ENCODE results near the gene CALR. TPM values are rescaled to one million over a fixed set of nuclear protein-coding genes. Genes with fewer than 3 reads are reported as not detected.
A peak's percentile ranks its signal among the peaks of the same experiment; 100 is the strongest.
"Not testable (repeated sequence)": the region's sequence is repeated elsewhere in the genome, so short reads cannot be mapped to it uniquely, and the experiment has no call there.

The CALR gene
- total RNA-seq, 3 donors from 2014 or later = 1,489 to 1,621 (median 1,575) TPM

- no peaks in the 10 kb centered on the region for H3K36me3 Mint-ChIP-seq (ENCODE audit: insufficient read depth)
- H3K4me1 Mint-ChIP-seq (ENCODE audit: low read depth) = peaks cover 10% of the 10 kb centered on the region
- ATAC-seq = no peak
- H3K9me3 Mint-ChIP-seq = no peaks in the 10 kb centered on the region
- H3K27me3 Mint-ChIP-seq (ENCODE audit: low read depth) = peaks cover 14% of the 10 kb centered on the region
- no peak for DNase-seq
- no peak overlapping the region for H3K4me3 Mint-ChIP-seq
Measured at GRCh38 chr19:12974301-12975220, 36.2 kb downstream of the CALR start.

- ATAC-seq (no peak), DNase-seq (no peak)
- Mint-ChIP-seq H3K36me3 (ENCODE audit: insufficient read depth) (no peaks in the 10 kb centered on the region), H3K9me3 (no peaks in the 10 kb centered on the region), H3K4me1 (ENCODE audit: low read depth) (peaks cover 5% of the 10 kb centered on the region), H3K4me3 (no peak overlapping the region), H3K27me3 (ENCODE audit: low read depth) (peaks cover 14% of the 10 kb centered on the region)
Measured at GRCh38 chr19:12975221-12975741, 36.9 kb downstream of the CALR start.

GRCh38 chr19:12976109-12976508 is 37.7 kb downstream of the CALR start:
- not testable (repeated sequence) for H3K4me3 Mint-ChIP-seq; H3K4me1 Mint-ChIP-seq (ENCODE audit: low read depth); H3K36me3 Mint-ChIP-seq (ENCODE audit: insufficient read depth); H3K9me3 Mint-ChIP-seq; ATAC-seq; DNase-seq
- H3K27me3 Mint-ChIP-seq (ENCODE audit: low read depth) = peaks cover 16% of the 10 kb centered on the region

DNA sequence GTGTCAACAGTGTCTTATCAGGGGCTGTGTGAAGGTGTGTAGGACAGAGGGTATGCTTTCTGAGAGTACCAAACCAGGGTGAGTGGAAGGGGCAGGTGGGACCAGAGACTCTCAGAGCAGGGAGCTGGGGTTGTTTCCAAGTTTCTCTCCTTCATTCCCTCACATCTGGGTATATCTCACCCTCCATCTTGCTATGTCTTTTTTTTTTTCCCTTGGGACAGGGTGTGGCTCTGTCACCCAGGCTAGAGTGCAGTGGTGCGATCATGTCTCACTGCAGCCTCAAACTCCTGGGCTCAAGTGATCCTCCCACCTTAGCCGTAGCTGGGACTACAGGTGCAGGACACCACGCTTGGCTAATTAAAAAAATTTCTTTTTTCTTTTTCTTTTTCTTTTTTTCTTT is 41.6 kb downstream of the CALR start:
- Mint-ChIP-seq H3K9me3 (no peaks in the 10 kb centered on the region), H3K36me3 (ENCODE audit: insufficient read depth) (no peaks in the 10 kb centered on the region), H3K4me3 (no peak overlapping the region), H3K27me3 (ENCODE audit: low read depth) (peaks cover 15% of the 10 kb centered on the region), H3K4me1 (ENCODE audit: low read depth) (peaks cover 3% of the 10 kb centered on the region)
- DNase-seq = no peak
- no peak for ATAC-seq

DNA sequence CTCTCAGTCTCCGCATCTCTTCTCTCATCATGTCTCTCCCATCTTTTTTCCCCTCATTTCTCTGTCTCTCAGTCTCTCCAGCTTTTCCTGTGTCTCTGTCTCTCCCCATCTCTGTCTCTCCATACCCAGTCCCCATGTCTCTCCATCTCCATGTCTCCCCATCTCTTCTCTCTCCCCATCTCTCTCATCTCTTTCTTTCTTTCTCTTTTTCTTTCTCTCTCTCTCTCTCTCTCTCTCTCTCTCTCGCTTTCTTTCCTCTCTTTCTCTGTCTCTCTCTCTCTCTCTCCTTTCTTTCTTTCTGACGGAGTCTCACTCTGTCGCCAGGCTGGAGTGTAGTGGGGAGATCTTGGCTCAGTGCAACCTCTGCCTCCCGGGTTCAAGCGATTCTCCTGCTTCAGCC is 44.2 kb downstream of the CALR start:
- H3K4me1 Mint-ChIP-seq (ENCODE audit: low read depth) = peaks cover 6% of the 10 kb centered on the region
- no peaks in the 10 kb centered on the region for H3K36me3 Mint-ChIP-seq (ENCODE audit: insufficient read depth)
- DNase-seq = no peak
- H3K27me3 Mint-ChIP-seq (ENCODE audit: low read depth) = peaks cover 12% of the 10 kb centered on the region
- no peak for ATAC-seq
- H3K9me3 Mint-ChIP-seq = no peaks in the 10 kb centered on the region
- H3K4me3 Mint-ChIP-seq = no peak overlapping the region

GRCh38 chr19:12983091-12983490 is 44.7 kb downstream of the CALR start:
- no peaks in the 10 kb centered on the region for H3K9me3 Mint-ChIP-seq
- DNase-seq = no peak
- peaks cover 5% of the 10 kb centered on the region for H3K4me1 Mint-ChIP-seq (ENCODE audit: low read depth)
- ATAC-seq = no peak
- H3K27me3 Mint-ChIP-seq (ENCODE audit: low read depth) = peaks cover 8% of the 10 kb centered on the region
- no peak overlapping the region for H3K4me3 Mint-ChIP-seq
- no peaks in the 10 kb centered on the region for H3K36me3 Mint-ChIP-seq (ENCODE audit: insufficient read depth)

DNA sequence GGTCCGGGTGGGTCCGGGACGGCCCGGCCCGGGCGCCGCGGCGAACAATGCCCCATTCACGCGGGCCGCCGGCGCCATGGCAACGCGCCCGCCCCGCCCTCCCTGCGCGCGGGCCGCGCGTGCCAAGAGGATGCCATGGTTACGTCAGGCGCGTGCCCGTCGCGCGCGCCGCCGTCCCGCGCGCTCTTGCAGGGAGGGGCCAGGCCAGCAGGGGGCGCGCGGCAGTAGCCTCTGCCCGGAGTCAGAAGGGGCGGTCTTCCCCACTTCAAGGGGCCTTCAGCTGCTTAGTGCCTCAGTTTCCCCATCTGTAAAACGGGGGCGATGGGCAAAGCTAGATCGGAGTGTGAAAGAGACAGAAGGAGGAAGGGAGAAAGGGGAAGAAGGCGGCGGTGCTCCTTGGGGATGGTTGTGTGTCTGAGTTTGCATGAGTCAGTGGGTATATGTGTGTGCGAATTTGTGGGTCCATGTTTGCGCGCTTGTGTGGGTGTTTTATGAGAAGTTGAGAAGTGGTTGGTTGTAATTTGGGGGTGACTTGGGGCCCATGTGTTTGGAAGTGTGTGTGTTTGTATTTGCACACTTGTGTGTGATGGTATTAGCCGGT is 45.2 kb downstream of the CALR start:
- ATAC-seq (peak; percentile 81 to 86), DNase-seq (peak; percentile 76)
- Mint-ChIP-seq H3K27me3 (ENCODE audit: low read depth) (peaks cover 5% of the 10 kb centered on the region), H3K9me3 (no peaks in the 10 kb centered on the region), H3K4me1 (ENCODE audit: low read depth) (peaks cover 5% of the 10 kb centered on the region), H3K36me3 (ENCODE audit: insufficient read depth) (no peaks in the 10 kb centered on the region), H3K4me3 (no peak overlapping the region)

GRCh38 chr19:12984143-12984627 is 45.8 kb downstream of the CALR start:
- peaks cover 2% of the 10 kb centered on the region for H3K27me3 Mint-ChIP-seq (ENCODE audit: low read depth)
- peaks cover 5% of the 10 kb centered on the region for H3K4me1 Mint-ChIP-seq (ENCODE audit: low read depth)
- ATAC-seq = no peak
- H3K4me3 Mint-ChIP-seq = no peak overlapping the region
- no peak for DNase-seq
- H3K36me3 Mint-ChIP-seq (ENCODE audit: insufficient read depth) = no peaks in the 10 kb centered on the region
- H3K9me3 Mint-ChIP-seq = no peaks in the 10 kb centered on the region

- H3K4me3 Mint-ChIP-seq = no peak overlapping the region
- ATAC-seq = peak in 1 of 2 donors; percentile 19
- H3K9me3 Mint-ChIP-seq = no peaks in the 10 kb centered on the region
- DNase-seq = no peak
- peaks cover 5% of the 10 kb centered on the region for H3K4me1 Mint-ChIP-seq (ENCODE audit: low read depth)
- peaks cover 2% of the 10 kb centered on the region for H3K27me3 Mint-ChIP-seq (ENCODE audit: low read depth)
- H3K36me3 Mint-ChIP-seq (ENCODE audit: insufficient read depth) = no peaks in the 10 kb centered on the region
Measured at GRCh38 chr19:12984683-12985048, 46.3 kb downstream of the CALR start.

GRCh38 chr19:12985049-12985776 is 46.8 kb downstream of the CALR start:
- Mint-ChIP-seq H3K27me3 (ENCODE audit: low read depth) (peaks cover 2% of the 10 kb centered on the region), H3K4me1 (ENCODE audit: low read depth) (peaks cover 5% of the 10 kb centered on the region), H3K4me3 (no peak overlapping the region), H3K9me3 (no peaks in the 10 kb centered on the region), H3K36me3 (ENCODE audit: insufficient read depth) (no peaks in the 10 kb centered on the region)
- ATAC-seq (peak in 1 of 2 donors; percentile 45), DNase-seq (no peak)

- ATAC-seq = no peak
- Mint-ChIP-seq H3K27me3 (ENCODE audit: low read depth) (no peaks in the 10 kb centered on the region), H3K4me3 (no peak overlapping the region), H3K9me3 (no peaks in the 10 kb centered on the region), H3K4me1 (ENCODE audit: low read depth) (peaks cover 5% of the 10 kb centered on the region), H3K36me3 (ENCODE audit: insufficient read depth) (no peaks in the 10 kb centered on the region)
- DNase-seq = no peak
Measured at GRCh38 chr19:12986726-12987125, 48.3 kb downstream of the CALR start.

DNA sequence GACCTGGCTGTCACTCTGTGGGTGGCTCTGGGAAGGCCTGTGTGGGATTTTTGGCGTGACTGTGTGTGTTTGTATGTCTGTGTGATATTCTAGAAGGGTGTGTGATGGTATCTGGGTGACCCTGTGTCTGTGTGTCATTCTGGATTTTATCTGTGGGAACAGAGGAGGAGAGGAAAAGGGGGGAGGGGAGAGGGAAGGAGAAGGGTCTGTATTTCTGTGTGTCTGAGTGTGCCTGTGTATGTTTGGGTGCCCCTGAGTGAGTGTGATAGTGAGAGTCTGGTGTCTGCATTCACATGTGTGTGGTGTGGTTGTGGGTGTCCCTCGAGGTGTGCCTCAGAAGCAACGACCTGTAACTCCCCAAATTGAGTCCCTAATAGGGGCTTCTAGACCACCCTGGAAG is 48.8 kb downstream of the CALR start:
- DNase-seq (no peak), ATAC-seq (no peak)
- Mint-ChIP-seq H3K36me3 (ENCODE audit: insufficient read depth) (no peaks in the 10 kb centered on the region), H3K9me3 (no peaks in the 10 kb centered on the region), H3K27me3 (ENCODE audit: low read depth) (no peaks in the 10 kb centered on the region), H3K4me3 (no peak overlapping the region), H3K4me1 (ENCODE audit: low read depth) (peaks cover 5% of the 10 kb centered on the region)

DNA sequence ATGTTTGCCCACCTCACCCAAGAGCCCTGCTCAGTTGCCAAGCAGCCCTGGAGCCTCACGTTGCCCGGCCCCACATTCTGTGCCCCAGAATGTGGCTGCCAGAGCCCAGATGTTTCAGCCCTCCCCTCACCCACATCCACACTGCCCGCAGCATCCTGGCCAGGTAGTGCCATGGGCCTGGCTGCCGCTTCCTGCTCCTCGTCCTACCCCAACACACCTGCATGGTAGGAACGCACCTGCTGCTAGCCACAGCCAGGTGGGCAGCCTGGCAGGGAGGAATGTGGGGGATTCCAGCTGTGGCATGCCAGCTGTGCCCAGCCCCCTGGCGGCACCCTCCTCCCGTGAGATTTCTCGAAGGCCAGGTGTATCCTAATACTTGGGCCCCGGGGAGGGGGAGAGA is 49.4 kb downstream of the CALR start:
- Mint-ChIP-seq H3K4me3 (no peak overlapping the region), H3K36me3 (ENCODE audit: insufficient read depth) (no peaks in the 10 kb centered on the region), H3K9me3 (no peaks in the 10 kb centered on the region), H3K4me1 (ENCODE audit: low read depth) (peaks cover 5% of the 10 kb centered on the region), H3K27me3 (ENCODE audit: low read depth) (no peaks in the 10 kb centered on the region)
- no peak for DNase-seq
- ATAC-seq = no peak

GRCh38 chr19:12990431-12990830 is 52.0 kb downstream of the CALR start:
- no peaks in the 10 kb centered on the region for H3K9me3 Mint-ChIP-seq
- no peak for DNase-seq
- H3K4me1 Mint-ChIP-seq (ENCODE audit: low read depth) = peaks cover 5% of the 10 kb centered on the region
- no peaks in the 10 kb centered on the region for H3K36me3 Mint-ChIP-seq (ENCODE audit: insufficient read depth)
- H3K4me3 Mint-ChIP-seq = no peak overlapping the region
- H3K27me3 Mint-ChIP-seq (ENCODE audit: low read depth) = peaks cover 7% of the 10 kb centered on the region
- no peak for ATAC-seq

Measured in activated T-cell treated with anti-CD3 and anti-CD28 coated beads, Interleukin-2, amount 50 U/mL, for 4 hours (primary cell).